Loucy (cell line): ENCODE results near the gene ARHGAP5.

ENCODE experiments used
- H2AFZ ChIP-seq: fragments of 200-600 bp; sonication (generic); 2 replicates; pipeline ENCODE4 v1.6.0; 2016; ENCODE audit warnings: antibody characterized with exemption, mild to moderate bottlenecking, low read length, moderate library complexity
- H3F3A ChIP-seq: fragments of 200-600 bp; 2 replicates; pipeline ENCODE4 v1.6.0; 2016; ENCODE audit warnings: antibody characterized with exemption, low read depth, mild to moderate bottlenecking
- H3K27me3 ChIP-seq: fragments of 200-600 bp; sonication (generic); 2 replicates; pipeline ENCODE4 v1.6.1; 2014; ENCODE audit warnings: low read length, mild to moderate bottlenecking; ENCODE audit not compliant: insufficient read depth, poor library complexity, severe bottlenecking
- H3K36me3 ChIP-seq: fragments of 200-600 bp; sonication (generic); 2 replicates; pipeline ENCODE4 v1.6.1; 2016; ENCODE audit warnings: low read length; ENCODE audit not compliant: insufficient read depth
- H3K4me1 ChIP-seq: fragments of 200-600 bp; sonication (generic); 2 replicates; pipeline ENCODE4 v1.5.1; 2014; ENCODE audit warnings: low read length, mild to moderate bottlenecking; ENCODE audit not compliant: insufficient read depth, poor library complexity, severe bottlenecking
- H3K4me2 ChIP-seq: fragments of 200-600 bp; sonication (generic); 2 replicates; pipeline ENCODE4 v1.6.0; 2014; ENCODE audit warnings: antibody characterized with exemption, low read length, low read depth, mild to moderate bottlenecking; ENCODE audit not compliant: poor library complexity, severe bottlenecking
- H3K4me3 ChIP-seq: fragments of 200-600 bp; sonication (generic); 2 replicates; pipeline ENCODE4 v1.5.1; 2014; ENCODE audit warnings: low read length, mild to moderate bottlenecking, mixed read lengths; ENCODE audit not compliant: poor library complexity, severe bottlenecking
- H3K79me2 ChIP-seq: fragments of 200-600 bp; sonication (generic); 2 replicates; pipeline ENCODE4 v1.6.1; 2014; ENCODE audit warnings: low read length; ENCODE audit not compliant: insufficient read depth
- H3K9ac ChIP-seq: fragments of 200-600 bp; sonication (generic); 2 replicates; pipeline ENCODE4 v1.6.0; 2014; ENCODE audit warnings: mild to moderate bottlenecking, low read depth, low read length, moderate library complexity; ENCODE audit not compliant: poor library complexity, severe bottlenecking
- H3K9me2 ChIP-seq: fragments of 200-600 bp; sonication (generic); replicated peaks from 2 replicates; pipeline ENCODE4 v1.6.1; 2016; ENCODE audit warnings: low read depth, low read length, mixed read lengths
- H3K9me3 ChIP-seq: fragments of 200-600 bp; sonication (generic); 2 replicates; pipeline ENCODE4 v1.6.1; 2014; ENCODE audit warnings: mild to moderate bottlenecking, antibody characterized with exemption, low read length, low read depth; ENCODE audit not compliant: insufficient read depth
- H4K20me1 ChIP-seq: fragments of 200-600 bp; sonication (generic); 2 replicates; pipeline ENCODE4 v1.6.0; 2014; ENCODE audit warnings: antibody characterized with exemption, low read length, mild to moderate bottlenecking; ENCODE audit not compliant: insufficient read depth, poor library complexity, severe bottlenecking
- CTCF ChIP-seq: fragments of 200-600 bp; sonication (generic); conservative IDR thresholded peaks from 2 replicates; pipeline ENCODE4 v1.5.1; 2014; ENCODE audit warnings: mild to moderate bottlenecking, antibody characterized with exemption, low read length
- EZH2phosphoT487 ChIP-seq: fragments of 200-600 bp; IDR thresholded peaks from 2 replicates; pipeline ENCODE4 v1.6.1; 2018; ENCODE audit warnings: antibody characterized with exemption, mild to moderate bottlenecking, moderate library complexity, borderline replicate concordance

The ARHGAP5 gene

DNA sequence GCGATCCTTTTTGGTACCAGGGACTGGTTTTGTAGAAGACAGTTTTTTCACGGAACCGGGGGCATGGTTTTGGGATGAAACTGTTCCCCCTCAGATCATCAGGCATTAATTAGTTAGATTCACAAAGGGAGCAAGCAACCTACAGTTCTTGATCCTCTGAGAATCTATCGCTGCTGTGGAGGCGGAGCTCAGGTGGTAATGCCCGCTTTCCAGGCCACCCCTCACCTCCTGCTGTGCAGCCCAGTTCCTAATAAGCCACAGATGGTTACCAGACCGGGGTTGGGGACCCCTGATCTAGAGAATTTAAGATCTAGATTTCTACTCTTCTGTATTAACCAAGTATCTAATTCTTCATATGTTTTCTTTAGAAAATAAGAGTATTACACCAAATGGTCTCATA lies 4.8 kb downstream of the ARHGAP5 start:
- Histone ChIP-seq H3K79me2 (peaks cover 90% of the 10 kb centered on the region), H3F3A (no peaks in the 10 kb centered on the region), H3K27me3 (no peaks in the 10 kb centered on the region), H3K4me1 (peaks cover 32% of the 10 kb centered on the region), H2AFZ (no peak overlapping the region), H3K36me3 (no peaks in the 10 kb centered on the region), H3K4me2 (peak overlapping the region; percentile 61), H3K9ac (no peak overlapping the region), H4K20me1 (peaks cover 79% of the 10 kb centered on the region), H3K4me3 (peak overlapping the region; percentile 39), H3K9me3 (no peaks in the 10 kb centered on the region), H3K9me2 (no peaks in the 10 kb centered on the region)
- no peak for TF ChIP-seq CTCF
- no peak for TF ChIP-seq EZH2phosphoT487

GRCh38 chr14:32083315-32083624 lies 6.2 kb downstream of the ARHGAP5 start:
- Histone ChIP-seq H3K27me3 (no peaks in the 10 kb centered on the region), H3K9ac (no peak overlapping the region), H3K4me2 (peak overlapping the region; percentile 61), H3K4me1 (peaks cover 41% of the 10 kb centered on the region), H3K36me3 (no peaks in the 10 kb centered on the region), H2AFZ (no peak overlapping the region), H3K79me2 (peaks cover 98% of the 10 kb centered on the region), H3K9me3 (no peaks in the 10 kb centered on the region), H3K9me2 (no peaks in the 10 kb centered on the region), H3K4me3 (peak overlapping the region; percentile 39), H4K20me1 (peaks cover 89% of the 10 kb centered on the region), H3F3A (no peaks in the 10 kb centered on the region)
- TF ChIP-seq EZH2phosphoT487 (no peak), CTCF (no peak)

DNA sequence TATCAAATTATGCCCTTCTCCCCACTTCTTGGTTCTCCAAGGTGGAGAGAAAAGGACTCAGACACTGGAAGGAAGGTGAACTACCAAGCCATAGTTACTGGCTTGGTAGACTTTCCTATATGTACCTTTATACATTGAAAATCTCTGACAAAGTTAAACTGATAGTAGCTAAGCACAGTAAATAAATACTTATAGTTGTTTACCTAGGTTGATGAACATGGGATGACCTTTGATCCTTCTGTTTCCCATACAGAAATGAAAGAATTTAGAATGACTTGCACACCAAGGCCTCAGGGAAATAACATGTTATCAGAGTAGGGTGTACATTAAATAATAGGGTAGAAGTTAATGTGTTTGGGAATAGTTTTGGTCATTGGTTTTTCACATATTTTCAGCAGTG lies 6.7 kb downstream of the ARHGAP5 start:
- peaks cover 41% of the 10 kb centered on the region for H3K4me1 ChIP-seq
- no peak overlapping the region for H2AFZ ChIP-seq
- H3K9me3 ChIP-seq: no peaks in the 10 kb centered on the region
- H3K36me3 ChIP-seq: no peaks in the 10 kb centered on the region
- no peak overlapping the region for H3K9ac ChIP-seq
- TF ChIP-seq EZH2phosphoT487: no peak
- no peak for TF ChIP-seq CTCF
- peaks cover 98% of the 10 kb centered on the region for H3K79me2 ChIP-seq
- H3K4me3 ChIP-seq: no peak overlapping the region
- no peaks in the 10 kb centered on the region for H3F3A ChIP-seq
- peak overlapping the region; percentile 61 for H3K4me2 ChIP-seq
- no peaks in the 10 kb centered on the region for H3K27me3 ChIP-seq
- peaks cover 87% of the 10 kb centered on the region for H4K20me1 ChIP-seq
- H3K9me2 ChIP-seq: no peaks in the 10 kb centered on the region
